ENCODE results near the gene ANKLE2. TPM values are rescaled to one million over a fixed set of nuclear protein-coding genes. Genes with fewer than 3 reads are reported as not detected.

ANKLE2 gene
- total and polyA plus RNA-seq, 2 of the 13 experiments (the other 11 are each of a cell fraction or from before 2014, with no cell fraction given): 35.3 to 37.1 TPM

DNA sequence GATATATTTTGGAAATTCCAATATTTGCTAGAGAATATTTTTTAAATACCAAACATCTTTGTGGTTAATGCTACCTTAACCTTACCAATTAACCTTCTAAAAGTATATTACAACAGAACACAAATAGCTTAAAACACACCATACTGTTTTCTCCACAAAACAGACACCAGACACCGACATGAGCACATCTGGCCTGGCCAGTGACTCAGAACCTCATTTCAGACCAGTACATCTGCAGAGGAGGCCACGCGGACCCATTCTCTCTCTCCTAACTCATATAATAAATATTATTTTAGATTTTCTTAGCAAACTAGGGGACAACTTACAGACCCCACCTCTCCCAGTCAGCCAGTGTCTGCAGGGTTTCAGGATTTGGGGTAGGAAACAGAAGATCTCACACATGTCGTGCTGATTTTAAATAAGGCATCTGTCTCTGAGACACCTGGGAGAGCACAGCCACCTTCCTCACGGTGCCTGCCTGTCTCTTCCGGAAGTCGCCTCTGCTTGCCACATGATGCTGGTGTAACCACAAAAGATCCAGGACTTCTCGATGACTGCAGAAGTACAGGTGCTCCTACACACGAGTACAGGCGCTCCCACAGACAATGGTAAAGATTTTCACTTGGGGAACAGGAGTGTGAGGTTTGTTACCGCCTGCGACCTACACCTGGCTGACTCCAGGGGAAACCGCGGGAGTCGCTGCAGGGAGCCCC, 9.7 kb upstream of the ANKLE2 start:
- POLR2A ChIA-PET: no interaction called here
- no peak overlapping the region for H2AFZ ChIP-seq (ENCODE audit: low read length)
- no peak overlapping the region for H3K9ac ChIP-seq (ENCODE audit: insufficient read depth, low read depth, low read length)
- no peaks in the 10 kb centered on the region for H3K4me1 ChIP-seq (ENCODE audit: insufficient read depth, low read length)
- H3K4me2 ChIP-seq (ENCODE audit: low read depth, low read length): no peak overlapping the region
- peaks cover 25 to 54% of the 10 kb centered on the region in 2 experiments; a peak in 4 of 5 replicates for H3K36me3 ChIP-seq (replicated peaks in 1 of 2; ENCODE audit: control insufficient read depth in 1 of 2, insufficient read depth in 2 of 2, low read length in 2 of 2)
- in situ Hi-C loops (cut with HindIII; ENCODE audit: extremely low pct_ligation_motif_present, low pct_unique_long_range_greater_than_20kb): no loop called here
- no peak overlapping the region for H3K27ac ChIP-seq (ENCODE audit: extremely low read length, insufficient read depth, low read length)
- no peaks in the 10 kb centered on the region for H3K9me3 ChIP-seq (ENCODE audit: low read length)
- intact Hi-C loops (cut with micrococcal nuclease; ENCODE audit: unreplicated experiment): no loop called here
- H4K20me1 ChIP-seq (ENCODE audit: insufficient read depth, low read length): no peaks in the 10 kb centered on the region
- CTCF ChIA-PET (ENCODE audit: low intra/inter-chr PET ratio, low total read pairs): no interaction called here
- DNase-seq (ENCODE audit: low spot score) (no peak), FAIRE-seq (no peak), ATAC-seq (no peak)
- TSS peak; percentile 57 for BruUV-seq (replicated peaks)
- H3K79me2 ChIP-seq (ENCODE audit: insufficient read depth, low read length): no peaks in the 10 kb centered on the region
- no peaks in the 10 kb centered on the region for H3K27me3 ChIP-seq (ENCODE audit: control insufficient read depth in 1 of 2, insufficient read depth in 2 of 2, low read length in 2 of 2)
- TF ChIP-seq ZNF33B (CRISPR knock-in tag; IDR thresholded peaks at IDR 0.05) (no peak), TGIF2 (CRISPR knock-in tag; IDR thresholded peaks at IDR 0.05) (no peak), RBM22 (optimal IDR thresholded peaks at IDR 0.05; ENCODE audit: low read length) (peak; percentile 42), ZNF10 (CRISPR knock-in tag; IDR thresholded peaks at IDR 0.05; ENCODE audit: borderline replicate concordance, low read depth) (no peak), YEATS4 (CRISPR knock-in tag; IDR thresholded peaks at IDR 0.05; ENCODE audit: borderline replicate concordance) (no peak)
- TF ChIP-seq, protein P1, sequence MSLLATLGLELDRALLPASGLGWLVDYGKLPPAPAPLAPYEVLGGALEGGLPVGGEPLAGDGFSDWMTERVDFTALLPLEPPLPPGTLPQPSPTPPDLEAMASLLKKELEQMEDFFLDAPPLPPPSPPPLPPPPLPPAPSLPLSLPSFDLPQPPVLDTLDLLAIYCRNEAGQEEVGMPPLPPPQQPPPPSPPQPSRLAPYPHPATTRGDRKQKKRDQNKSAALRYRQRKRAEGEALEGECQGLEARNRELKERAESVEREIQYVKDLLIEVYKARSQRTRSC (CRISPR knock-in tag; IDR thresholded peaks at IDR 0.05; ENCODE audit: low read depth): no peak
- H3K4me3 ChIP-seq (replicated peaks in 1 of 3; ENCODE audit: insufficient read depth in 1 of 3, low read depth in 2 of 3, low read length in 3 of 3): no peak overlapping the region
- WGBS (ENCODE audit: low lambda C conversion rate): 98% methylated on average over 15 of the region's 15 CpGs

DNA sequence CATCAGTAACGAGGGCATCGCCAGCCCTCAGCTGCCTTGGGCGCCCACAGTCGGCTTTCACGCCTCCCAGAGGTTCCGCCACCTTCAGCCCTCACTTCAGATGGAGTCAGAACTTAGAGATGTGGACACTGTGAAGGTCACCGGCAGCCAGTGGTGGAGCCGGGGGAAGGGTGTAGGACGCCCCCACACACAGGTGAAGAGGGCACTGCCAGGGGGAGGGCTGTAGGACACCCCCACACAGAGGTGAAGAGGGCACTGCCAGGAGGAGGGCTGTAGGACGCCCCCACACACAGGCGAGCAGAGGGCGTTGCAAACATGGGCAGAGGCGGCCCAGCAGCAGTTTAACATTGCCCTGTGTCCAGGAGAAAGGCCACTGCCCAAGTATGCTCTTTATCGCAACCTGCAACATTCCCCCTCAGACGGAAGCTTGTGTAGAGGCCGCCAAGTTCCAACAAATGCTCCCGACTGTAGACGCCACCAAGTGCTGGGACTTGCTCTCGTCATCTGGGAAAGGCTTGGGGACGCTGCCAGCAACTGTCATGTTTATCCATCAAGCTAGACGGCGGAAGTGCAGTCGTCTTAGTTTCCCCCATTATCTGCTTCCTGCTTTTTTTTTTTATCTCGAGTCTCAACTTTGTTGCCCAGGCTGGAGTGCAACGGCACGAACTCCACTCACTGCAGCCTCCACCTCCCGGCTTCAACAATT, 4.9 kb upstream of the ANKLE2 start:
- peaks cover 4 to 11% of the 10 kb centered on the region in 2 experiments; a peak in 4 of 5 replicates for H3K36me3 ChIP-seq (replicated peaks in 1 of 2; ENCODE audit: control insufficient read depth in 1 of 2, insufficient read depth in 2 of 2, low read length in 2 of 2)
- H3K9me3 ChIP-seq (ENCODE audit: low read length): no peaks in the 10 kb centered on the region
- H3K79me2 ChIP-seq (ENCODE audit: insufficient read depth, low read length): no peaks in the 10 kb centered on the region
- 85% methylated on average over 20 of the region's 27 CpGs for WGBS (ENCODE audit: low lambda C conversion rate)
- H3K9ac ChIP-seq (ENCODE audit: insufficient read depth, low read depth, low read length): no peak overlapping the region
- intact Hi-C loops (cut with micrococcal nuclease; ENCODE audit: unreplicated experiment) (no loop called here), in situ Hi-C loops (cut with HindIII; ENCODE audit: extremely low pct_ligation_motif_present, low pct_unique_long_range_greater_than_20kb) (no loop called here)
- DNase-seq (ENCODE audit: low spot score) (no peak), FAIRE-seq (no peak), ATAC-seq (no peak; the same call in 1 of the 3 replicates)
- CTCF ChIA-PET (ENCODE audit: low intra/inter-chr PET ratio, low total read pairs): no interaction called here
- H3K27me3 ChIP-seq (ENCODE audit: control insufficient read depth in 1 of 2, insufficient read depth in 2 of 2, low read length in 2 of 2): no peaks in the 10 kb centered on the region
- H3K4me1 ChIP-seq (ENCODE audit: insufficient read depth, low read length): peaks cover 8% of the 10 kb centered on the region; the same call in 1 of the 2 replicates
- POLR2A ChIA-PET: no interaction called here
- no peak overlapping the region for H3K4me3 ChIP-seq (replicated peaks in 1 of 3; ENCODE audit: insufficient read depth in 1 of 3, low read depth in 2 of 3, low read length in 3 of 3)
- H4K20me1 ChIP-seq (ENCODE audit: insufficient read depth, low read length): no peaks in the 10 kb centered on the region
- H2AFZ ChIP-seq (ENCODE audit: low read length): no peak overlapping the region
- H3K27ac ChIP-seq (ENCODE audit: extremely low read length, insufficient read depth, low read length): no peak overlapping the region
- no peak overlapping the region for H3K4me2 ChIP-seq (ENCODE audit: low read depth, low read length)
- BruUV-seq (replicated peaks): no TSS peak
- no peak for TF ChIP-seq YEATS2 (CRISPR knock-in tag; IDR thresholded peaks at IDR 0.05; ENCODE audit: borderline replicate concordance)
- peak; percentile 67 for TF ChIP-seq AGO2 (optimal IDR thresholded peaks at IDR 0.05; ENCODE audit: low read depth, low read length)
- TF ChIP-seq, protein P2, sequence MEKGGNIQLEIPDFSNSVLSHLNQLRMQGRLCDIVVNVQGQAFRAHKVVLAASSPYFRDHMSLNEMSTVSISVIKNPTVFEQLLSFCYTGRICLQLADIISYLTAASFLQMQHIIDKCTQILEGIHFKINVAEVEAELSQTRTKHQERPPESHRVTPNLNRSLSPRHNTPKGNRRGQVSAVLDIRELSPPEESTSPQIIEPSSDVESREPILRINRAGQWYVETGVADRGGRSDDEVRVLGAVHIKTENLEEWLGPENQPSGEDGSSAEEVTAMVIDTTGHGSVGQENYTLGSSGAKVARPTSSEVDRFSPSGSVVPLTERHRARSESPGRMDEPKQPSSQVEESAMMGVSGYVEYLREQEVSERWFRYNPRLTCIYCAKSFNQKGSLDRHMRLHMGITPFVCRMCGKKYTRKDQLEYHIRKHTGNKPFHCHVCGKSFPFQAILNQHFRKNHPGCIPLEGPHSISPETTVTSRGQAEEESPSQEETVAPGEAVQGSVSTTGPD (CRISPR knock-in tag; IDR thresholded peaks at IDR 0.05): no peak
- no peak for TF ChIP-seq ZFP36L1 (CRISPR knock-in tag; IDR thresholded peaks at IDR 0.05)
- TF ChIP-seq, protein P3, sequence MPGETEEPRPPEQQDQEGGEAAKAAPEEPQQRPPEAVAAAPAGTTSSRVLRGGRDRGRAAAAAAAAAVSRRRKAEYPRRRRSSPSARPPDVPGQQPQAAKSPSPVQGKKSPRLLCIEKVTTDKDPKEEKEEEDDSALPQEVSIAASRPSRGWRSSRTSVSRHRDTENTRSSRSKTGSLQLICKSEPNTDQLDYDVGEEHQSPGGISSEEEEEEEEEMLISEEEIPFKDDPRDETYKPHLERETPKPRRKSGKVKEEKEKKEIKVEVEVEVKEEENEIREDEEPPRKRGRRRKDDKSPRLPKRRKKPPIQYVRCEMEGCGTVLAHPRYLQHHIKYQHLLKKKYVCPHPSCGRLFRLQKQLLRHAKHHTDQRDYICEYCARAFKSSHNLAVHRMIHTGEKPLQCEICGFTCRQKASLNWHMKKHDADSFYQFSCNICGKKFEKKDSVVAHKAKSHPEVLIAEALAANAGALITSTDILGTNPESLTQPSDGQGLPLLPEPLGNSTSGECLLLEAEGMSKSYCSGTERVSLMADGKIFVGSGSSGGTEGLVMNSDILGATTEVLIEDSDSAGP (CRISPR knock-in tag; IDR thresholded peaks at IDR 0.05; ENCODE audit: borderline replicate concordance): no peak
- TF ChIP-seq, protein P4, sequence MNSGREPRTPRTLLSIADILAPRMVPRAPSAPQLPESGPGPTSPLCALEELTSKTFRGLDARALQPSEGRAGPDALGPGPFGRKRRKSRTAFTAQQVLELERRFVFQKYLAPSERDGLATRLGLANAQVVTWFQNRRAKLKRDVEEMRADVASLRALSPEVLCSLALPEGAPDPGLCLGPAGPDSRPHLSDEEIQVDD (CRISPR knock-in tag; IDR thresholded peaks at IDR 0.05; ENCODE audit: borderline replicate concordance): no peak
